ENCODE results near the gene NDST3.

- TF ChIP-seq CTCF (IDR thresholded peaks at IDR 0.05), result no peak
- TF ChIP-seq POLR2A (IDR thresholded peaks at IDR 0.05), result no peak
Observed at GRCh38 chr4:118029224-118029623, 5.1 kb upstream of the NDST3 start.
